ENCODE results near the gene CTTN.
A peak's percentile ranks its signal among the peaks of the same experiment; 100 is the strongest.

The CTTN gene

DNA sequence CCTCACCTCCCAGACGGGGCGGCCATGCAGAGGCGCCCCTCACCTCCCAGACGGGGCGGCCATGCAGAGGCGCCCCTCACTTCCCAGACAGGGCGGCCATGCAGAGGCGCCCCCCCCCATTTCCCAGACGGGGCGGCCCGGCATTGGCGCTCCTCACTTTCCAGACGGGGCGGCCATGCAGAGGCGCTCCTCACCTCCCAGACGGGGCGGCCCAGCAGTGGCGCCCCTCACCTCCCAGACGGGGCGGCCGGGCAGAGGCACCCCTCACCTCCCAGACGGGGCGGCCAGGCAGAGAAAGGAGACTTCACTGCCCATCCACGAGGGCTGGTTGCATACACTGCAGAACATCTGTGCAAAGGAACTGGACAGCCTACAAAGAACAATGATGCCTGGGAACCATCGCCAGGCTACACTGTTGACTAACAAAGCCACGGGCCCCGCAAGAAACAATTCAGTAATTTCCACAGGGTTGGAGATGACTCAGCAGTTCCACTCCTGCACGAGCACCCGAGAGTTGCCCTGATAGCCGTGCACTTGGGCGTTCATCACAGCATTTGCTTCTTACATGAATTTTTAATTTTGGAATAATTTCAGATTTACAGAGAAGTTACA is 58.7 kb downstream of the CTTN start:
- DNase-seq = no peak

DNA sequence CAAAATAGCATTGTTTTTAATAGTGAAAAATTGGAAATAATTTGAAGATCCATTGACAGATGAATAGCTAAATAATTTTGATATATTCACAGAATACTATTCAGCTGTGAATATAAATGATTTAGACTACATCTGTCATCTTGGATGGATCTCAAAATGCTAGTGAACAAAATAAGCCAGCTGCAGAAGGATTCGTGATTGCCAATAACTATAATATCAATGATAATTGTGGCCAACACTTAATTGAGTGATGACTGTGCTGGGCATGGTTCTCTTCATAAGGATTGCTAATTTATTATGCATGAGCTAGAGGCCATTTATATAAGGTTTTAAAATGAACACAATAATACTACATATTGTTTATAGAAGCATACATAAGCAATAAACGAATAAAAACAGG is 60.4 kb downstream of the CTTN start:
- no peak for DNase-seq

DNA sequence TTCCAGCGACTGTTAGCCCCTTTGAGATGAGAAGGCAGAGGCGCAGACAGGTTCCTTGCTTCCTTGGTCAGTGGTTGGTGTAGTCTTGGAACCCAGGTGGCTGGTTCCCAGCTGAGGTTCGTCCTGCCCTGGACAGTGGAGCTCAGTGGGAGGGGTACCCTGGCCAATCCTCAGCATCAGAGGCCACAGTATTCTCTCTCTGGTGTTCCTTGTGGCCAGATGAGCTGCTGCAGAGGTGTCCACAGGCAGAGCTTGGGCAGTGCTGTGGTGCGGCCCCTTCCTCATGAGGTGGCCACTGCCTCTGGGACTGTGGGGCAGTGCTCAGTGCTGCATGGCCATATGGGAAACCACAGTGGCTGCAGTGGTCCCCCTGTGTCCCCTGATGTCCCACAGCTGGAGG is 61.8 kb downstream of the CTTN start:
- no peak for DNase-seq

DNA sequence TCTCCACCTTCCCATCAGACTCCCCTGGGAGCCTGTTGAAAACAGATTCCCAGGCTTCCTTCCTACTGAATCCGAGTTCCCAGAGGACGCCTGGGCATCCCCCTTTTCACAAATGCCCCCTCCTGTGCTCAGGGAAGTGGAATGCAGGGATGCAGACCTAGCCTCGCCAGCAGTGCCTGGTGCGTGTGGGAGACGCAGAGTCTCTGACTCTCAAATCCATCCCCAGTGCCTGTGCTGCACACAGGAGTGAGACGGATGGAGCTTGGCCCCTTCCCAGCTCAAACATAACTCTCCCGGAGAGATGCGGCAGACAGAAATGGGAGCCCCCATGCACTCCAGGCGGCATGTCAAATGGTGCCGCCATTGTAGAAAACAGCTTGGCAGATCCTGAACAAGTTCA is 62.6 kb downstream of the CTTN start:
- DNase-seq = no peak

DNA sequence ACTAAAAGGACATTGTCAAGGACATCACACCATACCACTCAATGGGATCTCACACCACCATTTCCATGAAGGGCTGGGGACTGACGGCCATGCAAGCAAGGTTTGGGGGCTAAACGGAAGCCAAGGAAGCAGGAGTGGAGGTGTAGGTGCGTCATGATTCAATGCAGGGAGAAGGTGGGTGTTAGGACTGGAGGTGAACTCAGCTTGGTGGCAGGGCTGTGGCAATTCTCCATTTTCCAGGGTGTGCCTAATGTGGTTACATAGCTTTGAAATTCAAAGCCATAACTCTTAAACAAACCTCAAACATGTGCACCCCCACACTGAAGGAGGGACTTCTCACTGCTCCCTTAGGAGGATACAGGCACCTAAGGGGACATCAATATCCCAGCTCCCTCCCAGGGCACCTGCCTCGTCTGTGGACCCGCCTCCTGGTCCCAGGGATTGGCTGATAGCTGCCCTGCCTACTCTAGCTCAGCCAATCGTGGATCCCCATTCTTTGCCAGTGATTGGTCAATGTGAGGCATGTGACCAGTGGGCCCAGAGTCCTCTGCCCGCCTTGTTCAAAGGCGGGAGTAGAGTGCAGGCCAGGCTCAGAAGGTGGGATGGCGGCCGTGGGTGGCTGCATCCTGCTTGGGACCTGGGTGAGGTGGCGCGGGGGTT is 64.6 kb downstream of the CTTN start:
- DNase-seq = no peak

DNA sequence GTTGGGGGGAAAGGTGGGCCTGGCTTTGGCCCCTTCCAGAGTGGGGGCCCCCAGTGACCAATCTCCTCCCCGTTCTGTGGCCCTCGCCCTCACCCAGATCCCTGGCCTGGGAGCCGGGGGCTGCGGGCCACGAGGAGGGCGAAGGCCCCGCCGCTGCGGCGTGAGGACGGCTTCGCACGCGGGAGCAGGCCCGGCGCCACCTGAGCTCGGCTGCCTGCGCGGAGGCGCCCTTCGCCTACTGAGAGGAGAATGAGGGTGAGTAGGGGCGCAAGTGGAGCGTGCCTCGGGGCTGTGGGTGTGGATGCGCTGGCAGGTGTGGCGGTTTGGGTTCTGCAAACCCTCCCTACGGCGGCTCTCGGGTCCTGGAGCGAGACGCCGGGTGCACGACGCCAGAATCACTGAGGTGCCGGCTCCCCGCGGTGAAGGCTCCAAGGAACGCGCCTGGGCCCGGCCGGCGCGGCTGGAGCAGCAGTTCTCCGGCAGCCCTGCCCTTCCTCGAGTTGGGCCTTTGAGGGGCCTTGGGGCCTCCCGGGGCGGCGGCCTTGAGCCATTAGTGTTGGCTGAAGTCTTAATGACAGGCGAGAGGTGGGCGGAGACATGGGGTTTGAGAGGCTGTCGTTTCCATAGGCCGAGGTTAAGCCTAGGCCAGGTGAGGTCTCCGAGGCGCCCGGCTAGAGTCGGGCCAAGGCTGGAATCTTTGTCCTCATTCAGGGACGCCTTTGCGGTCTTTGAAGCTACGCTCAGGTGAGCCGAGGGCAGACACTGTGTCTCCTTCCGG is 65.3 kb downstream of the CTTN start:
- no peak for DNase-seq

DNA sequence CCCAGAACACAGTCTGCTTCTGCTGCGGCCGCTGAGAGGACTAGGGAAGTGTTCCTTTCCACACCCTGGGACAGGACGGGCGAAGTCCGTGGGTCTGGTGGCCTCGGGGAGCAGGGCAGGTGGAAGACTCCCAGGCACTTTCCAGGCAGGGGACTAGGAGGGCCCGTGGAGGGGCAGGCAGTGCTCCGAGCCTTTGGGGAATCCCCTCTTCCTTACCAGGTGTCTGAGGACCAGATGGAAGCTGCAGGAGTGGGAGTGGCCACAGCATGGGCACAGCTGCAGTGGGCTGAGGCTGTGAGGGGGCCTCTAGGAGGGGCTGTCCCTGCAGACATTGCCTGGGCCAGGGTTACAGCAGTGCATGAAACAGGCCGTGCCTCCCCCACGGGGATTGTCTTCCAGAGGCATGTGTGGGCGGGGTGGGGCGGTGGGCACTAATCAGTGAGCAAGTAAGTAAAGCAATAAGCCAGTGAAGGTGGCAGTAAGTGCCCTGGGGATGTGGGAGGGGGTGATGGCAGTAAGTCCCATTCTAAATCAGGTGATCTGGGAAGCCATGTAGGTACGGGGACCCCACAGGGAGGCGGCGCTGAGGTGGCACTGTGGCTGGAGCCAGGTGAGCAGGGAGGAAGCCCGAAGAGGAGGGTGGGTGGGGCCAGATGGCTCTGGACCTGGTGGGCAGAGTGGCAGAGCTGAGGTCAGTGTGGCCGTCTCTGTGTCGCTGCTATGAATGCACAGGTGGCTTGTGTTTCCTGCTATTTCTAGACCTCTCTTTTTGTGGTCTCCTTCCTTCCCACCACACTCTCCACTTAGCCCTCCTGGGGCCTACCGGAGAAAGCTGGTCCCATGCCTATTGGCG is 66.4 kb downstream of the CTTN start:
- no peak for DNase-seq

DNA sequence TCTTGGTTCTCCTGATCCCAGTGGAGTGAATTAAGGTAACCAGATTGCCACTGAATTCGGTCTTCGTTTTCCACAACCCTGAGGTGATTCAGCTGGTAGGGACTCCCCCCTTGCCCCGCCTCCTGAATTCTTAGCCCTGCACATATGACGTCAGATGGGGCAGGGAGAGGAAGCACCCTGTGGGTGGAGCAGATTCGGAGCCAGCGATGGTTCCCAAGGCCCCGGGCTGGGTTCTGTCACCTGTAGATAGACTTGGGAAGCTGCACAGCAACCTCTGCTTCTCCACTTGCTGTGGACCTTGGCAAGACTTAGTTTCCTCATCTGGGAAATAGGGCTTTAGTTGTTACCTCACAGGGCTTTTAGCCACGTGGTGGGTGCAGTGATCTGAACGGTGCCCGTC is 67.8 kb downstream of the CTTN start:
- DNase-seq = no peak

DNA sequence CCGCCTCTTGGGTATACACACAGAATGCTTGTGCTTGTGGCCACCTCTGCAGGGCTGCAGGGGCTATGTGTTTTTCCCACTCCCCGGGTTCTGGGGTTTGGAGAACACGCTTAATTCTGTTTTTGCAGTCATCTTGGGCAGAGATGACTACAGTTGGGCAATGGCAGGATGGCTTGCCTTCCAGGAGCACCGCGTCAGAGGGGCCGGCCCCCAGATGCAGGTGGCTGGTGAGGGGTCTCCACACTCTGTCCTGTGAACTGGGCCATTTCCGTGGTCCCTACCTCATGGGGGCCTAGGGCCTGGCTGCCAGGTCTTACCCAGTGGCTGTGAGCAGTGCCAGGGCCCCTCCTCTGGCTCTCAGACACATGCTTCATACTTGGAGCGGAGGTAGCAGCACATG is 68.3 kb downstream of the CTTN start:
- DNase-seq = no peak

DNA sequence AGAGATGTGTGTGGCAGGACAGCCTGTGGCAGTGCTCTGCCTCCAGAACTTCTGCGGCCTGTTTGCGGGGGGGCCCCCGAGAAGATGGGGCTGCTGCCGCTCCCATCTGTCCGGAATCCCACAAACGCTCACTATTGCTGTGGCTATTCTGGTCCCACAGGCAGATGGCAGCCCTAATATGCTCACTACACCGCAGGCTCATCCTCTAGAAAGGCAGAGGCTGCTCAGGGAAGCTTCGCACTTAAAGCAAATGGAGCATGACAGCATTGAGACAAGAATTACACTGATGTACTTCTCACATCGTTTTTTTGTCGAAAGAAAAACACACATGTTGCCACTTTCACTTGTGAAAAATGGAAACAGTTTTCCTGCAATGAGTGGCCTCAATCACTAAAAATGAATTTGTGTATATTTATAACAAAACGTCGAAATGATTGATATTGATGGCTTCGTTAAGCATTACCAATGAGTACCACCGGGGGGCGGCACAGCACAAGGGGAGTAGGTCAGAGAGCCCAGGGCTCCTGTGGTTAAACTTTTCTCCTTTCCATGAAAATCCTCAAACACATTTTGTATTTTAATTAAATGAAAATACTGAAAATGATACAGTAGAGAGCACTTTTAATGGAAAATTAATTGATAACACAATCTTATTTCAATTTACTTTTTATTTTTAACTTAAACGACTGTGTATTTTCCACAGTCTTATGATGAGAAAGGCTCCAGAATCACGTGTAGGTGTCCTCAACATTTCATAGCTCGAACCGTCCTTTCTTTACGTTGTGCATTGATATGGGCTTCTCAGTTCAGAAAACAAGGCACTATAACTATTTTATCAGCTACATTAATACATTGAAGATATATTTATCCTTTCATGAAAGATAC is 69.1 kb downstream of the CTTN start:
- DNase-seq = peak; percentile 83

DNA sequence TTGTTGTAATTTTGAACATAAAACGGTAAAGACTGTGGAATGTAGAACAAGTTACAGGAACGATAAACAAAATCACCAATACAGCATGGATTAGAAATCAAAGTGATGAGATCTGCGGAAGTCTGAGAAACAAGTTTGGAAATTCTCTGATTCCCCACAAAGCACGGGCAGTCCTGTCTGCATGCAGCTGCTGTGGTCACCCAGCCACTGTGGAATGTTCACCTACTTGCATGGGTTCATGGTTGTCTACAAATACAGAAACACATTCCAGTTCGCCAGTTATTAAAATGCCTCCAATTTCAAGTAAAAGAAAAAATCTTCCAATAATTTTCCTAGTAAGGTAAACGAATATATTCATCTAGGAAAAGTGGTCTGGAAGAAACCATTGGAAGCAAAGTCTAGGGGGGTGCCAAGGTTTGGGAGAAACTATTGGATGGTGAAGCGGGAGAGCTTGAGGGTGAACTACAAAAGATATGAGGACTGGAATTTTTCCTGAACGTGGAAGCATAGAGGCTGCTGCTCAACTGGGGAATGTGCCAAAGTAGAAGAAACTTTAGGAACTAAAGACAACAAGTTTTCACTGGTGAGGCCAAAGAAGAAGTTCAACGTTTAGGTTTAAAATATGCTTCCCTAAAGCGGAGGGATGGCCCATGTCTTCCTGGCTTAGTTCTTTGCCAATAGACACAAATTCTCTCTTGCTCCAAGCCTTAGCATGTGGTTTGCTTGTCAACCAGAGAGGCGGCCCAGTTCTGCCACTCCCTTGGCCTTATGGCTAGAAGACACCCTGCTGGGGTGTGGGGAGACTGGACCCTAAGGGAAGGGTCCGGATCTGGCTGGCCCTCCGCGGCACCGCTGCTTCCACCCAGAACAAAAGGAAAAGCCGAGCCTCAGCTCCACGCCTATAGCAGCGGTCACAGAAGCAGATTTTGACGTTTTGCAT is 70.2 kb downstream of the CTTN start:
- no peak for DNase-seq

DNA sequence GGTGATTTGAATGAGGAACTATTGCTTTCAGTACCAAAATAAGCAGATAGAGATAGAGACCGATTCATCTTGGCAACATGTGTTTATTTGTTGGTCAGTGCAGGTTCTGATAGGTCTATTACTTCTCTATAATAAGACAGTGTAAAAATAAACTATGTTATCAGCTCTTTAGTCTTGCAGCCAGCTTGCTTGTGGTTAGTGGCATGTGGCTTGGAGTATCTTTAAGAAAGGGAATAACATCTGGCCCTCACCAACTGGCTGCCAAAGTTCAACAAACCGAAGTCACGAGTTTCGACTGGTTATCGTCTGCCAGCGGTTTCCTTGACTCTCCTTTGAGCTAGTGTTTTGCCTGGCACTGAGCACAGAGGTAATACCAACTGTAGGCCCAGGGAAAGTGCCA is 71.8 kb downstream of the CTTN start:
- no peak for DNase-seq

DNA sequence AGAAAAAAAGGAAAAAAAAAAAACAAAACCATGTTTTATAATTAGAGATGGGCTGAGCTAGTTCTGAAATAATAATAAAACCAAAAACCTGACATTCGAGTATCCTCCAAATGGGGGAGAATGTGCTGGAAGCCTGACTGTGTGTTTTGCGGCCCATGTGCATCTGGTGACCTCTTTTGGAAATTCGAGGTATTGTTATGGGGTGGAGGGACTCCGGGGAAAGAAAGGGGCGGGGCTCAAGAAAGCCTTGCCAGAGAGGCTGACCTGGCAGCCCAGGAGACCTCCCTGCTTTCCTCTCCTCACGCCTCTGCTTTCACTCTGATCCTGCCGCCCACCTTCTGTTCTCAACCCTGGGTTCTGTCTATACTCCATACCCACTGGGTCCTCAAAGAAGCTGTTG is 72.9 kb downstream of the CTTN start:
- DNase-seq = no peak

DNA sequence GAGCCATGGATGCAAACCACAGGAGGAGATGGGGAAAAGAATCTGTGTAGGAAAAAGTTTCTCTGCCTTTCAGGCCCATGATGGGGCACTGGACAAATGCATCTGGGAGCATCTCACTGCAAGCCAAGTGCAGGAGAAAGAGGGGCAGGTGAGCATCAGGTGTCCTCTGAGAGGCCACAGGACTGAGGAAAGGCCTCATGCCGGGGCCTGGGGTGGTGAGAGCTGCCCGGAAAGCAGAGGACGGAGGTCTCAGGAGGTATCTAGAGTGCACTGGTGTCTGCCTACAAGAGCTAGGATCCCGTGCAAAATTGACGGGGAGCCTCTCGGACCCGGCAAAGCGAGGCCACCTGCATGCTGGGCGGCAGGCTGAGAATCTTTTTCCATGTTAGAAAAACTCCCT is 73.9 kb downstream of the CTTN start:
- no peak for DNase-seq

DNA sequence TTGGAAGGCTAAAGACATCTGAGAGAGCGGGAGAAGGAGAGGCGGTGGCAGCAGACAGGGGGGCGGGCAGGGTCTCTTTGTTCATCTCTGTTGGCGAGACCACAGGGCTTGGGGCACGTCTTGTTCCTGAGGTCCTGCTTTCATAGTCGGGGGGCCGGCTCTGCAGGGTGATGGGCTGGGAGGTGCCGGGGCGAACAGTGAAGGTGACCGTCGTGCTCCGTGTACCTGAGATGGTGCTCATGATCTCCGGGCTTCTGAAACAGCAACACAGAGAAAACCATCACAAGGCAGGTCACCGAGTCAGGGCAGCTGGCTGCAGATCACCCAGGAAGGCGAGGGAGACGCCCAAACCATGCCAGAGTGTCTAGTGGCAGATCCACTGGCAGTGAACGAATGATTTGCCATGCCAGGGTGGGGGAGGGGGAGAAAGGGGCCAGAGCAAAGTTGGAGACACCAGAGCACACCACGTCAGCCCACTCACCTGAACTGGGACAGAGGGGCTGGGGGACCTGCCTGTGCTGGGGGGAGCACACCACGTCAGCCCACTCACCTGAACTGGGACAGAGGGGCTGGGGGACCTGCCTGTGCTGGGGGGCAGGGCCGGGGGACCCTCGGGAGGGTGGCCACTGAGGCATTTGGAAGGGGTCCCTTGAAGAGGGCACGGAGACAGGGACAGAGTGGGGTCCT is 75.0 kb downstream of the CTTN start:
- no peak for DNase-seq

DNA sequence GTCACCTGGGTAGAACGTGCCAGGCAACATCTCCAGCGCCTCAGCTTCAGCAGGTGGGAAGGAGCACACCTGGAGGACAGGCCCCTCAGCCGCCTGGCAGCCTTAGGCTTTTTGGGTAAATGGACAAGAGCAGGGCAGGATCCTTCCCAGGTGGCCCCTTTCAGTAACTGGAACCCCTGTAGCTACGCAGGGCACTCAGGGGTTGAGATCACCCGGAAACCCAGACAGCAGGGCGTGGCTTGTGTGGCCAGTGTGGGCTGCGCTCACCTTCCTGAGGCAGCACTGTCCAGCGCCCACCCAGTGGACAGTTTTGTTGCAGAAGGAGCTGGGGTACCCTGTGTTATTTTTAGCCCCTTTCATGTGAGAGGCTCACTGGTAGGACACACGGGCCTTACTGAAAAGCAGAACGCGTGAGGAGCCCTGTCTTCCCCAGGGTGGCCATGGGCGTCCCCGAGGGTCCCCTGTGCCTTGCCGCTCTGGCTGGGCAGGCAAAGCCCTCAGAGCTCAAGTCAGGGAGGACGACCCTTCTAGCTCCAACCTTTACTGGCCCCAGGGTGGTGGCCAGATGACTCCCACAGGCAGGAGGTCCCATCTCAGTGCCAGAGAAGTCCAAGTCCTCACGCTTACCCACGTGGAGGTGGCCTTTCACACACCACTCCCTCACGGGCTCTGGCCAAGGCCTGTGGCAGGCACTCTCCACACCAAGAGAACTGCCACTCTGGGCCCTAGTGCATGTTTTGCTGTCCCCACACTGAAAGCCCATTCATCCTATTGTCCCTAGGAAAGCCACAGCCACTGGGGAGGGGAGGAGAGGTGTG is 75.8 kb downstream of the CTTN start:
- no peak for DNase-seq

DNA sequence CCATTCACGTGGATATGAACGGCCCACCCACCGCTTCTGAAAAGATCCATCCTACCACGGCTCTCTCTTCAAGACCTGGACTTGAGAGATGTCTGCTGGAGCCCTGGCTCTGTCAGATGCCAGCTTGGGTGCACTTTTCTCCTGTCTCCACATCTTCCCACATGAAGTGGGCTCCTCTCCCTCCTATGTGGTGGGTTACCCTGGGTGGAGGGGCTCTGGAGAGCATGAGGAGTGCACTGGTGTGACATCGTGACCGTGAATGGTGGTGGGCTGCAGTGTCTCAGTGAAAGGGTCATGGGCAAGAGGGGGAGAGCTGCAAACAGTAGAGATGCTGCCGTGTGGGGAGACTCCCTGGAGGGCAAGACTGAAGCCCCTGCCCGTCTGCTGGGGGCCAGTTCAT is 76.4 kb downstream of the CTTN start:
- DNase-seq = no peak

DNA sequence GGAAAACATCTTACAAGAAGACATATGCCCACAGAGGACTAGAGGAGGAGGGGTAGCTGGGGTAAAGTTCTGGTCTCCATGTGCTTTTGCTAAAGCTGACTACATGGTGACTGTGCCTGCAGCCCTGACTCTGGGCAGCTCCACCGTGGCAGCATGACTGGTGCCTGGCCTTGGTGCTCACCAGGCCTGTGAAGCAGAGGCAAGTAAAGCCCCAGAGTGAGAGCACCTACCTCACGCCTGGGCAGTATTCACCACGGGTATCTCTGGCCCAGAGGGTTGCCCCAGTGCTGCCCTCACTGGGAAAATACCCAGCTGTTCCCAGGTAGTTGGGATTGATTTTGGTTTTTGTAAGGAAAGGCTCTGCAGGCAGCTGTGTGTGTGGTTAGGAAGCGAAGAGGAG is 78.3 kb downstream of the CTTN start:
- DNase-seq = no peak

DNA sequence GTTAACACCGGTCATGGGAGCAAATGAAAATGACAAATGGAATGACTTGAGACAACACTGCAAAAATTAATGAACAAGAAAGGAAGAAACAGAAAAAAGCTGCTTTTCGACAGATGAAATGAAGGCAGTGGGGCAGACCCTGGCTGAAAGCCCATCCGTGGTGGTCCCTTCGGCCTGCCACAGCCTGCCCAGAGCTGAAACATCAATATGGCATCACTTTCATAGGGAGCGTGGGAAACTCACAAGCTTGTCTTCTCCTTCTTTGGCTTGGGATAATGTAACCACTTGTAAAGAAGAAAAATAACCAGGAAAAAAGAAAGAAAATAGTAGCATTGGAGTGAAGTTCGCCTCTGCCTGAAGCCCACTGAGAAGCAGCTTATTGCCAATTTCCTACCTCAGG is 78.8 kb downstream of the CTTN start:
- no peak for DNase-seq

DNA sequence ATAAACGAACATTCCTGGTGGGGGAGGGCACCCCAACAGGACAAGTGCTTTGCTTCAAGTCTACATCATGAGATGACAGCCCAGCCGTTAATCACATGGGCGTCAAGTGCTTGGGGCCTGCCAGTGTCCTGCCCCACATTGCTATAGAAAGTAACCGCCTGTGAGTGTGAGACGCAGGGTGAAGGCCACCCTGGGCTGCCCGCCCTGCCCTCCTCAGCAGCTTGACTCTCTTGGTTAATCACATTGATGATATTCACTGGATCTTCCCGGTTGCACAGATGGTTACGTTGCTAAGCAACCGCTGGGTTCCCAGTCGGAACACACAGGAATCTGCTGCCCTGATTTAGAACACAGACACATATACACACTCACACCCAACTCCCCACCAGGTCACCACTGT is 79.3 kb downstream of the CTTN start:
- no peak for DNase-seq
